ENCODE data around the gene FNDC8. TPM values are rescaled to one million over a fixed set of nuclear protein-coding genes. Genes with fewer than 3 reads are reported as not detected.
"Not testable (repeated sequence)": the region's sequence is repeated elsewhere in the genome, so short reads cannot be mapped to it uniquely, and the experiment has no call there.

FNDC8 gene
- total RNA-seq, 4 donors from 2014 or later, result not detected

- peaks cover 0 to 5% of the 10 kb centered on the region in 2 donors for H3K4me1 ChIP-seq
- no peaks in the 10 kb centered on the region for H3K9me3 ChIP-seq
- DNase-seq, result peak; percentile 35 to 42
- peak overlapping the region; percentile 81 to 97 for H3K4me3 ChIP-seq
- H3K27me3 ChIP-seq, result no peaks in the 10 kb centered on the region
- H3K27ac ChIP-seq, result peak overlapping the region; percentile 86 to 88
- no peak for TF ChIP-seq POLR2A (IDR thresholded peaks at IDR 0.05)
- TF ChIP-seq CTCF (IDR thresholded peaks at IDR 0.05), result no peak
- intact Hi-C loops (cut with DNase I; ENCODE audit: low total_unique reads), result no loop called here
- H3K36me3 ChIP-seq, result no peaks in the 10 kb centered on the region
Measured at GRCh38 chr17:35088356-35088880, 33.0 kb upstream of the FNDC8 start.

GRCh38 chr17:35088881-35089585 lies 32.4 kb upstream of the FNDC8 start:
- intact Hi-C loops (cut with DNase I; ENCODE audit: low total_unique reads), result no loop called here
- Histone ChIP-seq H3K27ac (peak overlapping the region; percentile 86 to 88), H3K9me3 (no peaks in the 10 kb centered on the region), H3K27me3 (no peaks in the 10 kb centered on the region), H3K36me3 (no peaks in the 10 kb centered on the region), H3K4me3 (peak overlapping the region; percentile 81 to 97), H3K4me1 (peaks cover 0 to 5% of the 10 kb centered on the region in 2 donors)
- TF ChIP-seq CTCF (IDR thresholded peaks at IDR 0.05), result peak; percentile 63 to 94 (median 93)
- TF ChIP-seq POLR2A (IDR thresholded peaks at IDR 0.05), result peak in 1 of 2 donors; percentile 33
- peak; percentile 81 to 89 for DNase-seq

GRCh38 chr17:35089586-35090296 lies 31.7 kb upstream of the FNDC8 start:
- Histone ChIP-seq H3K4me3 (peak overlapping the region; percentile 81 to 97), H3K4me1 (peaks cover 0 to 5% of the 10 kb centered on the region in 2 donors), H3K27ac (peak overlapping the region; percentile 86 to 88), H3K27me3 (no peaks in the 10 kb centered on the region), H3K36me3 (no peaks in the 10 kb centered on the region), H3K9me3 (no peaks in the 10 kb centered on the region)
- intact Hi-C loops (cut with DNase I; ENCODE audit: low total_unique reads), result no loop called here
- TF ChIP-seq CTCF (IDR thresholded peaks at IDR 0.05), result peak in 1 of 4 experiments; percentile 1
- TF ChIP-seq POLR2A (IDR thresholded peaks at IDR 0.05), result no peak
- peak in 1 of 2 donors; percentile 18 for DNase-seq

GRCh38 chr17:35090707-35091106 lies 30.7 kb upstream of the FNDC8 start:
- H3K4me3 ChIP-seq; H3K4me1 ChIP-seq; H3K27ac ChIP-seq; H3K36me3 ChIP-seq; intact Hi-C loops (cut with DNase I; ENCODE audit: low total_unique reads); H3K9me3 ChIP-seq; DNase-seq; H3K27me3 ChIP-seq: not testable (repeated sequence)

GRCh38 chr17:35094902-35095301 lies 26.5 kb upstream of the FNDC8 start:
- TF ChIP-seq POLR2A (IDR thresholded peaks at IDR 0.05), result no peak
- no peak for TF ChIP-seq CTCF (IDR thresholded peaks at IDR 0.05)
- intact Hi-C loops (cut with DNase I; ENCODE audit: low total_unique reads), result no loop called here
- H3K27ac ChIP-seq, result no peak overlapping the region
- H3K36me3 ChIP-seq, result no peaks in the 10 kb centered on the region
- no peaks in the 10 kb centered on the region for H3K4me1 ChIP-seq
- no peak overlapping the region for H3K4me3 ChIP-seq
- DNase-seq, result no peak
- no peaks in the 10 kb centered on the region for H3K9me3 ChIP-seq
- H3K27me3 ChIP-seq, result no peaks in the 10 kb centered on the region

All from uterus (tissue), 4 donors.